Endothelial cell of hepatic sinusoid (primary cell): ENCODE measurements around the gene CMYA5.

Source experiments
- in situ Hi-C: cut with HindIII; loops from 2 replicates; pipeline ENCODE4 v1.10.0; 2017; ENCODE audit warnings: low sequenced_read_pairs

CMYA5 gene

DNA sequence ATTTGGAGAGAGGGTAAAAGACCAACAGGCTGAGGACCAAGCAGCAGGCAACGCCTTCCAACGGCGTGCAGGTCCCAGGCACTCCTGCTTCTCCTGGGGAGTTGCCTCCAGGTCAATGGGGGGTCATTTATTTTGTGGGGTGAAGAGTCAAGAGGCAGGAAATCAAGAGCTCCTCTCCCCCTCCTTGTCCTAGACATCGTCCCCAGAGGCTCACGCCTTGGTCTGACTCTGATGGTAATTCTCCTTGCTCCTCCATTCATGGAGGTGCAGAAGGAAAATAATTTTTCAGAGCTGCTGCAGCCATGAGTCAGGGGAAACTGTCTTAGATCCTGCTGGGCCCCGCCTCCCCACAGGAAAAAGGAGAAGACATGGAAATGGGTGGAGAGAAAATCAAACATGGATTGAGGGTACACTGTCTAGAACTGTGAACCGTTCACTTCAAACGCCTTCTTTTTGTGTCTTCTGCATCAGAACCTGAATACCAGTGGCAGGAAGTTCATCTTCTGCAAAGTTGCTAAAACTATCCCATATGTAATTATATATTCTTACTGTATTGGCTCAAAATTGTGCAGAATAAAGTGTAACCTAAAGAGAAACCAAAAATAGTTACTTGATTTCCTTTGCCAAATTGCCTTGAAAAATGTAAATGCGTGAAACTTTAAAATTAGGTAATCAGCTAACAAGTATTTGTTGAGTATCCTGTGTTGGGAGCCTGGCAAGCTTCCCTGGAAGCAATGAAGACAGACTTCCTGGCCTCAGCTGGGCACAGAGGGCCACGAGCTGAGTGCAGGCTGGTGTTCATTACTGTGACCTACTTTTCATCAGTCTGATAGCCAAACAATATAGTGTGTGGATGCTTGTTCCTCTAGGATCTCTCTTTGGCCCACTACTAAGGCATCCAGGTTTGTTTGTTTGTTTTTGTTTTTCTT is 142.0 kb downstream of the CMYA5 start:
- in situ Hi-C loops: loop anchor here (25.0 kb wide), 1 partner anchor 94 kb away; no protein-coding TSS in a partner anchor

DNA sequence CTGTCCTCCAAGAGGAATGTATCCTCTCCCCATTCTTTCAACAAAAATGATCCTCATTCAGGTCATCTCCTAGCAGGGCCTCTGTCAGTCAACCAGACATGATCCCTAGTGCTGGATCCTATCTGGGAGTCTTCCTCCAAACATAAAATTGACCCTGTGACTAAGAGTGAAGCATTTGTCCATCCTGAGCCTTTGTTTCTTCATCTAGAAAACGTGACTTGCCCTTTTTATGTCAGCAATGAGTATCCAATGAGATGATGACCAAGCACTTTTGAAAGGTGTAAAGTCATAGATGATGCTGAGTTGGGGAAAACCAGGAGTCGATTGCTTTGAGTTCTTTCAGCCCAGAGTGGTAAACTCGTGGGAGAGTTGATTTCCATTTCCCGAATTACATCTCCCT is 143.3 kb downstream of the CMYA5 start:
- in situ Hi-C loops: loop anchor here (25.0 kb wide), 1 partner anchor 96 kb away; no protein-coding TSS in a partner anchor

GRCh38 chr5:79834098-79834753 is 144.6 kb downstream of the CMYA5 start:
- in situ Hi-C loops: loop anchor here (25.0 kb wide), 1 partner anchor 97 kb away; no protein-coding TSS in a partner anchor

GRCh38 chr5:79834754-79835714 is 145.4 kb downstream of the CMYA5 start:
- in situ Hi-C loops: loop anchor here (25.0 kb wide), 1 partner anchor 98 kb away; no protein-coding TSS in a partner anchor

GRCh38 chr5:79837761-79838551 is 148.3 kb downstream of the CMYA5 start:
- in situ Hi-C loops: loop anchor here (25.0 kb wide), 1 partner anchor 101 kb away; no protein-coding TSS in a partner anchor

- in situ Hi-C loops: loop anchor here (25.0 kb wide), 1 partner anchor 103 kb away; no protein-coding TSS in a partner anchor
These were observed 150.7 kb downstream of the CMYA5 start for GRCh38 chr5:79840084-79840990.

- in situ Hi-C loops: loop anchor here (25.0 kb wide), 1 partner anchor 104 kb away; no protein-coding TSS in a partner anchor
These were observed 151.5 kb downstream of the CMYA5 start for GRCh38 chr5:79841172-79841571.

DNA sequence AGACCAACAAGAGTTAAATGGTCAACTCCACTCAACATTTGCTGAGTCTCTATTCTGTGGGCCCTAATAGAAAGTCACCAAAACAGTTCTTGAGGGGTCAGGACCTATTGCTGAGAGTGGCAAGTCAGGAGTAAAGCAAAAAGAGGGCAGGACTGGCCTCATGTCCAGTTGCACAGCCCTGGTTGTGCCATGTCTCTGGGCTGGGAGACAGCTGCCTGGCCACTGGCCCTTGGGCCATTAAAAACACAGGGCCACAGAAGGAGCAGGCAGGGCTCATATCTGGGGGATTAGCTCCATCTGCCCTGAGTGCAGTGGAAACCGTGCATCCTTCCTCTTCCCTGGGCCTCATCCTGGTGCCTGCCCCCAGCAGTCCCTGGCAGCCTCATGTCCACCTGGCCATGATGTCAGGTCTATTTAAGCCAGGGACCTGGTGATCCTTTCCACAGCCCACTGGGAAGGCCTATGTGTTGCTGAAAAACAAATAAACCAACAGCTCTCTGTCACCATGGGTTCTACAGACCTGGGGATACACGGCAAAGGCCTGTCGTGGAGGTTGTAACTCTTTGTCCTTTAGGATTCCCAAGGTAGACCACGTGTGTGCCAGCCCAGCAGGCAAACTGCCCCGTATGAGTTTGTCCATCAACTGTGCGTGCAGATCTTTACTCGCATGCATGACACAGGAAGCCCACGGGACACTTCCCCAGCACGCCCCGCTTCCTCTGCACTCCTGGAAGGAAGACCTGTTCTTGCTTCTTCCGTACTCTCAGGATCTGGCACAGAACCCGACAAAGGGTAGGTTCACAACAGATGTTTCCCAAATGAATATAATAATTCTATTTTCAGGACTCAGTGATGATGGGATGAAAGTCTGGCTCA is 152.6 kb downstream of the CMYA5 start:
- in situ Hi-C loops: loop anchor here (25.0 kb wide), 1 partner anchor 105 kb away; no protein-coding TSS in a partner anchor

GRCh38 chr5:79842991-79843390 is 153.4 kb downstream of the CMYA5 start:
- in situ Hi-C loops: loop anchor here (25.0 kb wide), 1 partner anchor 106 kb away; no protein-coding TSS in a partner anchor

GRCh38 chr5:79843450-79844388 is 154.1 kb downstream of the CMYA5 start:
- in situ Hi-C loops: loop anchor here (25.0 kb wide), 1 partner anchor 106 kb away; no protein-coding TSS in a partner anchor

- in situ Hi-C loops: loop anchor here (25.0 kb wide), 1 partner anchor 107 kb away; no protein-coding TSS in a partner anchor
These were observed 154.9 kb downstream of the CMYA5 start for GRCh38 chr5:79844571-79844970.

DNA sequence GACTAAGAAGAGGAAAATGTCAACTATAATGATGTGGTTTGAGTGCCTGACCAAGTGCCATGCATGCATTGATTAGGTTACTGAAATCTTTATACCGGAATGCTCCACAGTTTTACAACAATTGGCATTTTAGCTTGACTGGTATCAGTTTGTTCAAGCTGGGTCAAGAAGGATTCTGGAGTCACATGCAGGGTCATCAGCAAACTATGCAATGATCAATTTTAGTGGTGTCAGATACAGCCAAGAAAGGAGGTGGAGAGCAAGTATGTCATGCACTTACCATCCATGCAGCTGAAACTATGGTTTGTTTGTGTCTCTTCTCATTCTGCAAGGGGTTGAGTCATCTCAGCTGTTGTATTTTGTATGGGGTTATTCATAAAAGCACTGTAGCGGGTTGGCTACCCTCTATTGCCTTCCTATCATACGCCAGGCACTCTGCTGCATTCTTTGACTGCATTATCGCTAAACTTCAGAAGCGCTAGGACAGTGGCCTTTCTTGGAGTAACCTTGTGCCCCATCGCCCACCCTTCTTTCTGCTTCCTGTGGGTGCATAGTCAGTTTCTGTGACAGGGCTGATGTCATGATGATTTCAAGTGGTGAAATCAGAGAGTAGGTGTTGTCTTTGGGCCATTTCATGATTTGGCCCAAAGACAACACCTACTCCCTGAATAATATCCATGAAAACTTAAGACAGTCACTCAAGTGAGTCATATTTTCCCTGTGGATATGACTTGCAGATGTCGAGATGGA is 156.0 kb downstream of the CMYA5 start:
- in situ Hi-C loops: loop anchor here (25.0 kb wide), 1 partner anchor 108 kb away; no protein-coding TSS in a partner anchor

- in situ Hi-C loops: loop anchor here (25.0 kb wide), 1 partner anchor 109 kb away; no protein-coding TSS in a partner anchor
These were observed 156.5 kb downstream of the CMYA5 start for GRCh38 chr5:79846198-79846521.

- in situ Hi-C loops: loop anchor here (25.0 kb wide), 1 partner anchor 110 kb away; no protein-coding TSS in a partner anchor
These were observed 157.9 kb downstream of the CMYA5 start for GRCh38 chr5:79847561-79847960.

DNA sequence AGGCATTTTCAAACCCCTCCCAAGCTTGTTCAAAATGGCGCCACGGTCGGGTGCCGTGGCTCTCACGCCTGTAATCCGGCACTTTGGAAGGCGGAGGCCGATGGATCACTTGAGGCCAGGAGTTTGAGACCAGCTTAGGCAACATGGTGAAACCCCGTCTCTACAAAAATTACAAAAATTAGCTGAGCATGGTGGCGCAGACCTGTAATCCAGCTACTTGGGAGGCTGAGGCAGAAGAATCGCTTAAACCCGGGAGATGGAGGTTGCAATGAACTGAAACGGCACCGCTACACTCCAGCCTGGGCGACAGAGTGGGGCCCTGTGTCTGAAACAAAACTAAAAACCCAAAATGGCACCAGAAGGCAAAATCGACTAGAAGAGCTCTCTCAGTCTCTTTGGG is 159.4 kb downstream of the CMYA5 start:
- in situ Hi-C loops: loop anchor here (25.0 kb wide), 1 partner anchor 112 kb away; no protein-coding TSS in a partner anchor
